ENCODE measurements around the gene GRSF1. TPM values are rescaled to one million over a fixed set of nuclear protein-coding genes. Genes with fewer than 3 reads are reported as not detected.

The GRSF1 gene
- total RNA-seq, 2 experiments from 2014 or later: 32.7 to 34.1 TPM

DNA sequence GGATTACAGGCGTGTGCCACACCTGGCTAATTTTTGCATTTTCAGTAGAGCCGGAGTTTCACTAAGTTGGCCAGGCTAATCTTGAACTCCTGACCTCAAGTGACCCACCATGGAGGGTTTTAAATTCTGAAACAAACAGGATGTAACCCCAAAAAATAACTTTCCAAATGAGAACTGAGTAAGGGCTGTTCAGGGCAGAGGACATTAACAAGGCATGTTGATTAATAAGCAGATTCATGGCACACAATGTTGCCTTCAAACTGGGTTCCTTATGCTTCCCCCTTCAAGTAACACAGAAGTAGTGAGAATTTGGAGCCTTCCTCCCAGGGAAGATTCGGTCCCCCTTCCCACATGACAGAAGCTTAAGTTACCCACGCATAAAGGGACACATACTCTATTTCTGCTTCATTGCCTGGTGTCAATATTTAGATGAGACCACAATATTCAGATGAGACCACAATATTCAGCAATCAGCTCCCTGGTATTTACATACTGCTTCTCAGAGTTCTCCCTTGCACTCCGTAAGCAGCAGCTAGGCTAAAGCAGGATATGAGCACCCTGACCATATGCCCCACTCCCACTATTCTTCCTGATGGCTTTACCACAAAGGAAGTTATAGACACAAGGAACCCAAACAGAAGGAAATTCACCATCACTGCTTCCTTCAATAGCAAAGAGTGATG lies 21.4 kb downstream of the GRSF1 start:
- Histone ChIP-seq H3K4me3 (ENCODE audit: low read length) (no peak overlapping the region), H3K9me3 (ENCODE audit: control insufficient read depth in 1 of 2, insufficient read depth in 1 of 2, low read length in 2 of 2) (no peaks in the 10 kb centered on the region), H3K4me1 (ENCODE audit: insufficient read depth, low read length) (no peaks in the 10 kb centered on the region), H3K27ac (ENCODE audit: low read depth in 1 of 2, low read length in 2 of 2) (no peak overlapping the region), H3K27me3 (ENCODE audit: control insufficient read depth in 1 of 2, insufficient read depth in 2 of 2, low read length in 2 of 2) (no peaks in the 10 kb centered on the region), H3K36me3 (ENCODE audit: insufficient read depth, low read length) (peaks cover 48% of the 10 kb centered on the region)
- intact Hi-C loops (cut with DNase I, micrococcal nuclease): no loop called here
- H3K27ac Mint-ChIP-seq: peak overlapping the region; percentile 39
- DNase-seq (no peak), ATAC-seq (ENCODE audit: poor library complexity) (no peak)
- POLR2A ChIA-PET: interaction anchor here (1.4 kb wide), 1 partner anchor 84 kb away, joined by 3 read pairs; no protein-coding TSS in a partner anchor
- no peaks in the 10 kb centered on the region for H3K9me3 Mint-ChIP-seq
- CTCF ChIA-PET: no interaction called here
- no peak overlapping the region for H3K4me3 Mint-ChIP-seq
- H3K27me3 Mint-ChIP-seq: no peaks in the 10 kb centered on the region
- TF ChIP-seq CTCF (IDR thresholded peaks at IDR 0.05): no peak
- H3K4me1 Mint-ChIP-seq (ENCODE audit: low read depth): peaks cover 21% of the 10 kb centered on the region
- peaks cover 53% of the 10 kb centered on the region for H3K36me3 Mint-ChIP-seq (ENCODE audit: low read depth)

GRCh38 chr4:70816894-70817293 lies 22.8 kb downstream of the GRSF1 start:
- CTCF ChIA-PET: interaction anchor here (0.7 to 1.0 kb wide), 2 partner anchors 9 to 58 kb away, joined by 3 read pairs; no protein-coding TSS in a partner anchor
- no peak overlapping the region for H3K27ac ChIP-seq (ENCODE audit: low read depth in 1 of 2, low read length in 2 of 2)
- DNase-seq: no peak
- TF ChIP-seq CTCF (IDR thresholded peaks at IDR 0.05): no peak
- no peaks in the 10 kb centered on the region for H3K4me1 ChIP-seq (ENCODE audit: insufficient read depth, low read length)
- intact Hi-C loops (cut with DNase I, micrococcal nuclease): no loop called here
- no peaks in the 10 kb centered on the region for H3K9me3 ChIP-seq (ENCODE audit: control insufficient read depth in 1 of 2, insufficient read depth in 1 of 2, low read length in 2 of 2)
- peaks cover 39% of the 10 kb centered on the region for H3K36me3 Mint-ChIP-seq (ENCODE audit: low read depth)
- POLR2A ChIA-PET: interaction anchor here (1.0 kb wide), 1 partner anchor 29 kb away, joined by 3 read pairs; no protein-coding TSS in a partner anchor
- no peak for ATAC-seq (ENCODE audit: poor library complexity)
- H3K4me1 Mint-ChIP-seq (ENCODE audit: low read depth): peaks cover 21% of the 10 kb centered on the region
- no peak overlapping the region for H3K4me3 ChIP-seq (ENCODE audit: low read length)
- no peak overlapping the region for H3K4me3 Mint-ChIP-seq
- H3K27me3 Mint-ChIP-seq: no peaks in the 10 kb centered on the region
- H3K36me3 ChIP-seq (ENCODE audit: insufficient read depth, low read length): peaks cover 36% of the 10 kb centered on the region
- H3K27ac Mint-ChIP-seq: peak overlapping the region; percentile 39
- H3K9me3 Mint-ChIP-seq: no peaks in the 10 kb centered on the region
- no peaks in the 10 kb centered on the region for H3K27me3 ChIP-seq (ENCODE audit: control insufficient read depth in 1 of 2, insufficient read depth in 2 of 2, low read length in 2 of 2)

- no peak for DNase-seq
- Histone ChIP-seq H3K9me3 (ENCODE audit: control insufficient read depth in 1 of 2, insufficient read depth in 1 of 2, low read length in 2 of 2) (no peaks in the 10 kb centered on the region), H3K27me3 (ENCODE audit: control insufficient read depth in 1 of 2, insufficient read depth in 2 of 2, low read length in 2 of 2) (no peaks in the 10 kb centered on the region), H3K27ac (ENCODE audit: low read depth in 1 of 2, low read length in 2 of 2) (no peak overlapping the region), H3K4me1 (ENCODE audit: insufficient read depth, low read length) (no peaks in the 10 kb centered on the region), H3K4me3 (ENCODE audit: low read length) (no peak overlapping the region), H3K36me3 (ENCODE audit: insufficient read depth, low read length) (peaks cover 21% of the 10 kb centered on the region)
- peaks cover 31% of the 10 kb centered on the region for H3K36me3 Mint-ChIP-seq (ENCODE audit: low read depth)
- H3K27me3 Mint-ChIP-seq: no peaks in the 10 kb centered on the region
- ChIA-PET CTCF (interaction anchor here (0.6 kb wide), 1 partner anchor 30 kb away, joined by 3 read pairs; no protein-coding TSS in a partner anchor), POLR2A (no interaction called here)
- intact Hi-C loops (cut with DNase I, micrococcal nuclease): no loop called here
- no peak for ATAC-seq (ENCODE audit: poor library complexity)
- H3K27ac Mint-ChIP-seq: no peak overlapping the region
- peaks cover 21% of the 10 kb centered on the region for H3K4me1 Mint-ChIP-seq (ENCODE audit: low read depth)
- no peak overlapping the region for H3K4me3 Mint-ChIP-seq
- TF ChIP-seq CTCF (IDR thresholded peaks at IDR 0.05): no peak
- H3K9me3 Mint-ChIP-seq: no peaks in the 10 kb centered on the region
Observed at GRCh38 chr4:70815370-70815769, 24.3 kb downstream of the GRSF1 start.

Measured in CD4-positive, alpha-beta T cell (primary cell).